Renal pelvis (tissue), 4 donors: ENCODE data around the gene ANAPC2. TPM values are rescaled to one million over a fixed set of nuclear protein-coding genes. Genes with fewer than 3 reads are reported as not detected.

ENCODE experiments used
- DNase-seq: peaks from one replicate; pipeline ENCODE4 v3.0.0-alpha.2; 2013
- polyA plus RNA-seq, 3 donors: library from polyadenylated mRNA; unstranded; fragments of 120-200 nt; gene quantifications; one replicate each; pipeline ENCODE4 v1.2.1, GENCODE V29; 2013; ENCODE audit not compliant: insufficient read length in 3 of 3

Gene ANAPC2
- polyA plus RNA-seq, 3 donors, result 46.2 to 55.9 (median 51.3) TPM

GRCh38 chr9:137229903-137230704, 41.7 kb upstream of the ANAPC2 start:
- DNase-seq, result no peak

- DNase-seq, result no peak
Measured at GRCh38 chr9:137228968-137229896, 40.9 kb upstream of the ANAPC2 start.

- no peak for DNase-seq
Measured at GRCh38 chr9:137228506-137228967, 40.2 kb upstream of the ANAPC2 start.

- DNase-seq, result no peak
Measured at GRCh38 chr9:137227853-137228505, 39.6 kb upstream of the ANAPC2 start.

GRCh38 chr9:137227054-137227852, 38.9 kb upstream of the ANAPC2 start, which contains the start of gene RNF224:
TSS of gene RNF224 (plus strand) at chr9:137227502. CDS start at chr9:137228336, 834 bp downstream.
- DNase-seq, result peak; percentile 75

GRCh38 chr9:137226338-137227053, 38.1 kb upstream of the ANAPC2 start:
- no peak for DNase-seq

GRCh38 chr9:137225699-137226331, 37.5 kb upstream of the ANAPC2 start:
- DNase-seq, result no peak

- no peak for DNase-seq
Measured at GRCh38 chr9:137224830-137225694, 36.7 kb upstream of the ANAPC2 start, which contains the start of gene CYSRT1. TSS of gene CYSRT1 (plus strand) at chr9:137225174. CDS start at chr9:137225622, 448 bp downstream.

GRCh38 chr9:137223078-137223970, 35.0 kb upstream of the ANAPC2 start:
- DNase-seq, result peak; percentile 97

GRCh38 chr9:137222190-137223077, 34.1 kb upstream of the ANAPC2 start, which contains the start of gene RNF208:
TSS of gene RNF208 (minus strand) at chr9:137222240. CDS start at chr9:137221212, 1,028 bp downstream.
- no peak for DNase-seq

GRCh38 chr9:137221506-137222111, 33.2 kb upstream of the ANAPC2 start:
- no peak for DNase-seq

- no peak for DNase-seq
Measured at GRCh38 chr9:137221095-137221505, 32.7 kb upstream of the ANAPC2 start.

- DNase-seq, result no peak
Measured at GRCh38 chr9:137220317-137221094, 32.1 kb upstream of the ANAPC2 start.

- DNase-seq, result no peak
Measured at GRCh38 chr9:137219757-137220316, 31.5 kb upstream of the ANAPC2 start.

GRCh38 chr9:137218754-137219271, 30.5 kb upstream of the ANAPC2 start:
- no peak for DNase-seq
